Measurements from ENCODE around the gene SEC14L5.

Gene SEC14L5

DNA sequence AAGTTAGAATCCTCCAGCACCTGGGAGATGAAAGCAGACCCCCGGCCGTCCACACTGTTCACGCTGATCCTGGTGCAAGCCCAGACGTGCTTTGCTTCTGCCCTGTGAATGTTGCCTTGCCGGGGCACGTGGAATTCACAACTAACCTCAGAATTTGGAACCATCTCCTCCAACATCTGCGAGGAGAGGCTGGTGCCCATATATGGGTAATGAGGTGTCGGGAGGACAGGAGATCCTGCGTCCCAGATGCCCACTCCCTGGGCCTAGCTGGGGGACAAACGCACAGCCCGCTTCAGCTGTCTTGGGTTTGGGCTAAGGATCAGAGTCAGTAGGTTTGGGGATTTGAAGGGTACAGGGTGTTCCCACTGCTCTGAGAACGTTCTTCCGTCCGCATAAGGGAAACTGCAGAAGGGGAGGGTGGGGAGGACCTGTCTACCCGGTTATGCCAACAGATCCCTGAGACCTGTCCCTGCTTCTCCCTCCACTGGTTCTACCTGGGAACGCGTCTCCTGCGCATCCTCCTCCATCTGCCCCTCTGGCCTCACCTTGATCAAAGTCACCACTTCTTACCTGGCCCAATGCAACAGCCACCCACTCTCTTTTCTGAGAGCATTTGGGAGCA lies 35.3 kb upstream of the SEC14L5 start:
- H3K4me3 ChIP-seq (ENCODE audit: low read depth, low read length): no peak overlapping the region
- in situ Hi-C loops (cut with HindIII; ENCODE audit: low sequenced_read_pairs): no loop called here
- TF ChIP-seq, protein P1, sequence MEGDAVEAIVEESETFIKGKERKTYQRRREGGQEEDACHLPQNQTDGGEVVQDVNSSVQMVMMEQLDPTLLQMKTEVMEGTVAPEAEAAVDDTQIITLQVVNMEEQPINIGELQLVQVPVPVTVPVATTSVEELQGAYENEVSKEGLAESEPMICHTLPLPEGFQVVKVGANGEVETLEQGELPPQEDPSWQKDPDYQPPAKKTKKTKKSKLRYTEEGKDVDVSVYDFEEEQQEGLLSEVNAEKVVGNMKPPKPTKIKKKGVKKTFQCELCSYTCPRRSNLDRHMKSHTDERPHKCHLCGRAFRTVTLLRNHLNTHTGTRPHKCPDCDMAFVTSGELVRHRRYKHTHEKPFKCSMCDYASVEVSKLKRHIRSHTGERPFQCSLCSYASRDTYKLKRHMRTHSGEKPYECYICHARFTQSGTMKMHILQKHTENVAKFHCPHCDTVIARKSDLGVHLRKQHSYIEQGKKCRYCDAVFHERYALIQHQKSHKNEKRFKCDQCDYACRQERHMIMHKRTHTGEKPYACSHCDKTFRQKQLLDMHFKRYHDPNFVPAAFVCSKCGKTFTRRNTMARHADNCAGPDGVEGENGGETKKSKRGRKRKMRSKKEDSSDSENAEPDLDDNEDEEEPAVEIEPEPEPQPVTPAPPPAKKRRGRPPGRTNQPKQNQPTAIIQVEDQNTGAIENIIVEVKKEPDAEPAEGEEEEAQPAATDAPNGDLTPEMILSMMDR (IDR thresholded peaks at IDR 0.05; ENCODE audit: low read depth, low read length, missing control alignments): no peak
- DNase-seq (ENCODE audit: low read depth): no peak

DNA sequence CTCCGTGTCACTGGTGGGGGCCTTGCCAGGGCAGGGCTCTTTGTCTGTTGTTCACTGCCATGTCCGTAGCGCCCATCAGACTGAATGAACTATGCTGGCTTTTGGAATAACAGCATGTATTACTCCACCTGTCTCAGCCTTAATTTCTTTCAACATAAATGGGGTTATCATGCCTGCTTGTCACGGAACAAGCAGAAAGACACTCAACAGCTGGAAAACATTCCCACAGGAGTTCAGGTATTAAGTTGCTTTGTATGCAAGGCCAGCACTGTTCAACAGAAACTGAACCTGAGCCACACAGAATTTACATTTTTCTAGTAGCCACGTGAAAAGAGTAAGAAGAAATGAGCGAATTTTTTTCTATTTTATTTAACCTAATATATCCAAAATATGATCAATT lies 34.3 kb upstream of the SEC14L5 start:
- H3K4me3 ChIP-seq (ENCODE audit: low read depth, low read length): no peak overlapping the region
- DNase-seq (ENCODE audit: low read depth): no peak
- TF ChIP-seq, protein P1 (IDR thresholded peaks at IDR 0.05; ENCODE audit: low read depth, low read length, missing control alignments): no peak
- in situ Hi-C loops (cut with HindIII; ENCODE audit: low sequenced_read_pairs): no loop called here

DNA sequence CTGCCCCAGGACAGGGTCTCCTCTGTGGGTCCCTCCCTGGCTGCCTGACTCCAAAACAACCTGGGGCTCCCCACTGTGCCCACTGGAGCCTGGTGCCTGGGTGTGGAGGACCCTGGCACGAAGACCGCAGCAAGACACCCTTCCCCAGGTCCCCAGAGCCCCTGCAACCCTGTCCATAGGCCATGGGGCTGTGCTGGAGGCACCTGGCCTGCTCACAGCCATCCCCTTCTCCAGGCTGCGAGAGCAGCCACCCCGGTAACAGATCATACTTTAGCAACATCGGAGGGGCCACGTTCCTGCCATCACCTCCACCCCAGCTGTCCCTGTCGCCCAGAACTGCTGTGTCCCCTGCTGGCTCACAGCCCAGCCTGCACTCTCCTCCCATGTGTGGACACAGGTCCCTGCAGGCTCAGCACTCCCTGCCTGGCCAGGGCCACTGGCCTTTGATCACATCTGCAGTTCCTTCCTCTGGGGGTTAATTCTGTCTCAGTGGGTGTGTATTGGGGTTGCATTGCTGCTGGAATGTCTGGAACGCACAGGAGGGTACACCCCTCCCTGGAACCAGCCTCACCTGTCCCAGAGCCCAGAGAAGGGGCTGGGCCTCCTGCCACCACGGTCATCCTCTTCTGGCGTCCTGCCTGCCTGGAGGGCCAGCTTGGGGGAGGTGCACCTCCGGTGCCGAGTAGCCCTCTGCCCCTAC lies 33.4 kb upstream of the SEC14L5 start:
- no peak overlapping the region for H3K4me3 ChIP-seq (ENCODE audit: low read depth, low read length)
- in situ Hi-C loops (cut with HindIII; ENCODE audit: low sequenced_read_pairs): no loop called here
- no peak for DNase-seq (ENCODE audit: low read depth)

DNA sequence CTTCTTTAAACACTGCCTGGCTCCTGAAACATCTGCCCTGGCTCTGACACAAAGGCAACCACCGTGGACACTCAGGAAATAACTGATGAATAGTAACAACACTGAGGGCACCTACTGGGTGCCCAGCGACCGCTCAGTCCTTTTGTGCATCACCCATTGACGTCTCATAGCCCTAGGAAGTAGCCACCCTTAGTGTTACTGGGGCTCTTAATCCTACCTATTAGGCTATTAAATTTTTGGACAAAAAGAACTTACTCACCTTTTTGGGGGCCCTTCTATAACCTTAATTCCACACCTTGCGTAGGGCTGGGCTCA lies 32.9 kb upstream of the SEC14L5 start:
- H3K4me3 ChIP-seq (ENCODE audit: low read depth, low read length): no peak overlapping the region
- DNase-seq (ENCODE audit: low read depth): no peak
- in situ Hi-C loops (cut with HindIII; ENCODE audit: low sequenced_read_pairs): no loop called here
- TF ChIP-seq, protein P1 (IDR thresholded peaks at IDR 0.05; ENCODE audit: low read depth, low read length, missing control alignments): no peak

More for the DNA sequence above, 33.4 kb upstream of the SEC14L5 start:
- TF ChIP-seq, protein P1 (IDR thresholded peaks at IDR 0.05; ENCODE audit: low read depth, low read length, missing control alignments): no peak

DNA sequence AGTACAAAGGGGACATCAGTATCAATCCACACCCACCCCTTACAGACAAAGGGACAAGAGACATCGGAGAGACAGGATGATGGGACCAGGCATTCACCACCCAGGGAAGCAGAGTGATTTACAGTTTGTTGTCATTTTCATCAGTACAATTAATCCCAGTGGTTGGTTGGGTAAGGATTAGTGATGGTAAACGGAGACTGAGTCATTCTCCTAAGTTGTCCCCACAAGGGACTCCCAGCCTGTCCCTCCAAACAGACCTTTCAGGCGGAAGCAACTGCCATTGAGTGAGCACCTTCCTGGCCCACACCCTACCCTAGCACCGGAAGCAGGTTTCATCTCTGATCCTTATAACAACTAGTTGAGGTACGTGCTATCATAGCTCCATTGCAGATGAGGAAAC lies 32.3 kb upstream of the SEC14L5 start:
- H3K4me3 ChIP-seq (ENCODE audit: low read depth, low read length): no peak overlapping the region
- TF ChIP-seq, protein P1 (IDR thresholded peaks at IDR 0.05; ENCODE audit: low read depth, low read length, missing control alignments): no peak
- in situ Hi-C loops (cut with HindIII; ENCODE audit: low sequenced_read_pairs): no loop called here
- DNase-seq (ENCODE audit: low read depth): no peak

DNA sequence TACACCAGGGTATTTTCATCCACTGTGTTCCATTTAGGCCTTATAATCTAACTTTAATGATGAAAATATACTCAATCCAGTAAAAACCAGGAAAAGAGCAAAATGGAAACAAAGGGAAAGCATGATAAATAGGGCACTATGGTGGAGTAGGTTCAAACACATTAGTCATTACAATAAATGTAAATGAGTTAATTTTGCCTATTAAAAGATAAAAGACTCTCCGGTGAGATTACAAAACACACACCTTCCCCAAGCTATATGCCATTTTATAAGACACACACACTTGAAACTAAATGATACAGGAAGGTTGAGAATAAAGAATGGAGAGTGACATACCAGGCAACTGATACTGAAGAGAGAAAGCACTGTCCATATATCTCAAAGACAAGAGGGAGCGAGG lies 31.2 kb upstream of the SEC14L5 start:
- TF ChIP-seq, protein P1 (IDR thresholded peaks at IDR 0.05; ENCODE audit: low read depth, low read length, missing control alignments): no peak
- no peak overlapping the region for H3K4me3 ChIP-seq (ENCODE audit: low read depth, low read length)
- in situ Hi-C loops (cut with HindIII; ENCODE audit: low sequenced_read_pairs): no loop called here
- no peak for DNase-seq (ENCODE audit: low read depth)

Data from astrocyte of the cerebellum (primary cell).